SK-N-MC (cell line): ENCODE measurements around the gene FGD5.
"Not testable (repeated sequence)": the region's sequence is repeated elsewhere in the genome, so short reads cannot be mapped to it uniquely, and the experiment has no call there.

ENCODE experiments used
- DNase-seq: peaks from one replicate; pipeline ENCODE4 v3.0.0-alpha.2; 2011; ENCODE audit warnings: low read depth, low spot score
- H3K27ac ChIP-seq: fragments of 200-600 bp; sonication (generic); 2 replicates; pipeline ENCODE4 v1.5.1; 2016; ENCODE audit warnings: mixed run types
- H3K36me3 ChIP-seq: fragments of 200-600 bp; sonication (generic); 2 replicates; pipeline ENCODE4 v1.6.1; 2017; ENCODE audit warnings: antibody characterized with exemption, low read length, mixed read lengths; ENCODE audit not compliant: insufficient read depth
- H3K4me3 ChIP-seq: fragments of 200-600 bp; sonication (generic); 2 replicates; pipeline ENCODE4 v1.5.1; 2016
- H3K9ac ChIP-seq: fragments of 200-600 bp; sonication (generic); 2 replicates; pipeline ENCODE4 v1.8.0; 2017; ENCODE audit warnings: mixed run types, mixed read lengths; ENCODE audit not compliant: insufficient read length
- H3K9me3 ChIP-seq: fragments of 200-600 bp; sonication (generic); 2 replicates; pipeline ENCODE4 v1.6.1; 2017; ENCODE audit warnings: low read depth, mild to moderate bottlenecking, antibody characterized with exemption, low read length, moderate library complexity, mixed read lengths
- EZH2 ChIP-seq: fragments of 200-600 bp; sonication (generic); IDR thresholded peaks from one replicate; pipeline ENCODE4 v1.6.1; 2017; ENCODE audit warnings: antibody characterized with exemption
- FOXP2 ChIP-seq: optimal IDR thresholded peaks from 2 replicates; pipeline ENCODE3; 2011; ENCODE audit warnings: mild to moderate bottlenecking, moderate library complexity; ENCODE audit not compliant: insufficient read depth; ENCODE audit errors: extremely low read length, control extremely low read depth
- POLR2AphosphoS5 ChIP-seq: IDR thresholded peaks from 2 replicates; pipeline ENCODE4 v1.6.1; 2012; ENCODE audit warnings: mild to moderate bottlenecking, low read depth, low read length, borderline replicate concordance

Gene FGD5

GRCh38 chr3:14802381-14802731 lies 16.4 kb upstream of the FGD5 start:
- H3K9me3 ChIP-seq, result no peaks in the 10 kb centered on the region
- no peak overlapping the region for H3K27ac ChIP-seq
- H3K9ac ChIP-seq, result no peak overlapping the region
- TF ChIP-seq POLR2AphosphoS5, result no peak
- TF ChIP-seq FOXP2, result no peak
- TF ChIP-seq EZH2, result no peak
- H3K4me3 ChIP-seq, result no peak overlapping the region
- DNase-seq, result no peak
- H3K36me3 ChIP-seq, result no peaks in the 10 kb centered on the region

- Histone ChIP-seq H3K36me3 (no peaks in the 10 kb centered on the region), H3K4me3 (no peak overlapping the region), H3K9me3 (no peaks in the 10 kb centered on the region), H3K27ac (no peak overlapping the region), H3K9ac (no peak overlapping the region)
- TF ChIP-seq FOXP2, result no peak
- DNase-seq, result no peak
Observed at GRCh38 chr3:14803101-14803980, 15.4 kb upstream of the FGD5 start.

GRCh38 chr3:14803981-14804834 lies 14.6 kb upstream of the FGD5 start:
- Histone ChIP-seq H3K36me3 (no peaks in the 10 kb centered on the region), H3K9me3 (no peaks in the 10 kb centered on the region), H3K9ac (no peak overlapping the region), H3K27ac (no peak overlapping the region), H3K4me3 (no peak overlapping the region)
- TF ChIP-seq FOXP2, result no peak
- no peak for TF ChIP-seq EZH2
- no peak for TF ChIP-seq POLR2AphosphoS5
- DNase-seq, result no peak

- DNase-seq, result no peak
- no peaks in the 10 kb centered on the region for H3K9me3 ChIP-seq
- H3K27ac ChIP-seq, result no peak overlapping the region
- TF ChIP-seq POLR2AphosphoS5 (no peak), FOXP2 (no peak), EZH2 (no peak)
- H3K9ac ChIP-seq, result no peak overlapping the region
- H3K36me3 ChIP-seq, result no peaks in the 10 kb centered on the region
- H3K4me3 ChIP-seq, result no peak overlapping the region
Observed at GRCh38 chr3:14804835-14805780, 13.7 kb upstream of the FGD5 start.

- Histone ChIP-seq H3K9ac (no peak overlapping the region), H3K4me3 (no peak overlapping the region), H3K27ac (no peak overlapping the region), H3K36me3 (no peaks in the 10 kb centered on the region), H3K9me3 (no peaks in the 10 kb centered on the region)
- TF ChIP-seq POLR2AphosphoS5, result no peak
- no peak for TF ChIP-seq EZH2
- no peak for TF ChIP-seq FOXP2
- DNase-seq, result no peak
Observed at GRCh38 chr3:14805961-14806537, 12.7 kb upstream of the FGD5 start.

GRCh38 chr3:14806641-14807263 lies 12.0 kb upstream of the FGD5 start:
- Histone ChIP-seq H3K27ac (no peak overlapping the region), H3K9me3 (no peaks in the 10 kb centered on the region), H3K36me3 (no peaks in the 10 kb centered on the region), H3K4me3 (no peak overlapping the region), H3K9ac (no peak overlapping the region)
- TF ChIP-seq EZH2 (no peak), POLR2AphosphoS5 (no peak), FOXP2 (no peak)
- DNase-seq, result no peak

GRCh38 chr3:14808025-14808424 lies 10.7 kb upstream of the FGD5 start:
- Histone ChIP-seq H3K27ac (no peak overlapping the region), H3K9ac (no peak overlapping the region), H3K4me3 (no peak overlapping the region), H3K36me3 (no peaks in the 10 kb centered on the region), H3K9me3 (no peaks in the 10 kb centered on the region)
- TF ChIP-seq EZH2 (no peak), POLR2AphosphoS5 (no peak), FOXP2 (no peak)
- DNase-seq, result no peak

GRCh38 chr3:14808502-14809266 lies 10.1 kb upstream of the FGD5 start:
- no peaks in the 10 kb centered on the region for H3K36me3 ChIP-seq
- no peaks in the 10 kb centered on the region for H3K9me3 ChIP-seq
- no peak for DNase-seq
- TF ChIP-seq FOXP2, result no peak
- TF ChIP-seq POLR2AphosphoS5, result no peak
- no peak overlapping the region for H3K9ac ChIP-seq
- no peak overlapping the region for H3K27ac ChIP-seq
- no peak overlapping the region for H3K4me3 ChIP-seq

GRCh38 chr3:14809611-14810010 lies 9.2 kb upstream of the FGD5 start:
- not testable (repeated sequence) for DNase-seq, H3K4me3 ChIP-seq, H3K9ac ChIP-seq, H3K9me3 ChIP-seq, H3K27ac ChIP-seq, H3K36me3 ChIP-seq
